ENCODE data around the gene NADK.

Gene NADK, protein sequence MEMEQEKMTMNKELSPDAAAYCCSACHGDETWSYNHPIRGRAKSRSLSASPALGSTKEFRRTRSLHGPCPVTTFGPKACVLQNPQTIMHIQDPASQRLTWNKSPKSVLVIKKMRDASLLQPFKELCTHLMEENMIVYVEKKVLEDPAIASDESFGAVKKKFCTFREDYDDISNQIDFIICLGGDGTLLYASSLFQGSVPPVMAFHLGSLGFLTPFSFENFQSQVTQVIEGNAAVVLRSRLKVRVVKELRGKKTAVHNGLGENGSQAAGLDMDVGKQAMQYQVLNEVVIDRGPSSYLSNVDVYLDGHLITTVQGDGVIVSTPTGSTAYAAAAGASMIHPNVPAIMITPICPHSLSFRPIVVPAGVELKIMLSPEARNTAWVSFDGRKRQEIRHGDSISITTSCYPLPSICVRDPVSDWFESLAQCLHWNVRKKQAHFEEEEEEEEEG

DNA sequence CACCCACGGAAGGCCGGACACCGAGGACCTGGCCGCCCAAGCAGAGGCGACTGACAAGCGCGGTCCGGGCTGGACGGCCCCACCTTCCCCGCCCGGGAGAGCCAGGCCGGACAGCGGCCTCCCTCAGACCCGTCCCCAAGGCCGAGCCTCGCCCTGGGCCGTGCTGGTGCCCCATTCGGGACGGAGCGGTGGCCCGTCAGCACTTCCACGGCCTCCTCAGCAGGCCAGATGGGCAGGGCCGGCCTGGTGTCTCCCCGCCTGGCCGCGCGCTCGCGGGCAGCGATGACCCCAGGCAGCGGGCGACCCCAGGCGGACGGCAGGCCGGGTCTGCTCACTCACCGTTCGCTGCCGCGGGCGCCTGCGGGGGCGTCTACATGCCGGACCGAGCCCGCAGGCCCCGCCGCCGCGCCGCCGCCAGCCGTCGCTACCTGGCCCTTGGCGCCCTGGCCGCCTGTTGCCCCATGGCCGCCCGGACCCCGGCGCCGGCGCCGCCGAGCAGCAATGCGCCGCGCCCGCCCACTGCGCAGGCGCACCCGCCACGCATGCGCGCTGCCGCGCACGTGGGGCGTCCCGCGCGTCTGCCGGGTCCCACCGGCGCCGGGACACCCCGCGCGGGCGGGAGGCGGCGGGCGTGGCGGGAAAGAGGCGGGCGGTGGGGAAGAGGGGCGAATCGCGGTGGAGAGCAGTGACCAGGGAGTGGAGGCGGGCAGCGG is at the start of gene NADK:
Gene NADK, minus strand, starts transcription at position 521 of the 713 bp plus-strand sequence. CDS start 13,064 bp downstream, outside the sequence.
- in situ Hi-C loops (cut with HindIII; ENCODE audit: low sequenced_read_pairs): no loop called here
- TF ChIP-seq, protein P1, sequence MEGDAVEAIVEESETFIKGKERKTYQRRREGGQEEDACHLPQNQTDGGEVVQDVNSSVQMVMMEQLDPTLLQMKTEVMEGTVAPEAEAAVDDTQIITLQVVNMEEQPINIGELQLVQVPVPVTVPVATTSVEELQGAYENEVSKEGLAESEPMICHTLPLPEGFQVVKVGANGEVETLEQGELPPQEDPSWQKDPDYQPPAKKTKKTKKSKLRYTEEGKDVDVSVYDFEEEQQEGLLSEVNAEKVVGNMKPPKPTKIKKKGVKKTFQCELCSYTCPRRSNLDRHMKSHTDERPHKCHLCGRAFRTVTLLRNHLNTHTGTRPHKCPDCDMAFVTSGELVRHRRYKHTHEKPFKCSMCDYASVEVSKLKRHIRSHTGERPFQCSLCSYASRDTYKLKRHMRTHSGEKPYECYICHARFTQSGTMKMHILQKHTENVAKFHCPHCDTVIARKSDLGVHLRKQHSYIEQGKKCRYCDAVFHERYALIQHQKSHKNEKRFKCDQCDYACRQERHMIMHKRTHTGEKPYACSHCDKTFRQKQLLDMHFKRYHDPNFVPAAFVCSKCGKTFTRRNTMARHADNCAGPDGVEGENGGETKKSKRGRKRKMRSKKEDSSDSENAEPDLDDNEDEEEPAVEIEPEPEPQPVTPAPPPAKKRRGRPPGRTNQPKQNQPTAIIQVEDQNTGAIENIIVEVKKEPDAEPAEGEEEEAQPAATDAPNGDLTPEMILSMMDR (IDR thresholded peaks at IDR 0.05; ENCODE audit: low read depth, low read length, missing control alignments): no peak
- peak within 1 kb of the TSS; percentile 53 for H3K4me3 ChIP-seq (ENCODE audit: low read depth, low read length)
- no peak for DNase-seq (ENCODE audit: low read depth)

- in situ Hi-C loops (cut with HindIII; ENCODE audit: low sequenced_read_pairs): no loop called here
- DNase-seq (ENCODE audit: low read depth): no peak
- no peak overlapping the region for H3K4me3 ChIP-seq (ENCODE audit: low read depth, low read length)
- TF ChIP-seq, protein P1 (IDR thresholded peaks at IDR 0.05; ENCODE audit: low read depth, low read length, missing control alignments): no peak
Observed at GRCh38 chr1:1827089-1827848, 49.0 kb upstream of the NADK start.

DNA sequence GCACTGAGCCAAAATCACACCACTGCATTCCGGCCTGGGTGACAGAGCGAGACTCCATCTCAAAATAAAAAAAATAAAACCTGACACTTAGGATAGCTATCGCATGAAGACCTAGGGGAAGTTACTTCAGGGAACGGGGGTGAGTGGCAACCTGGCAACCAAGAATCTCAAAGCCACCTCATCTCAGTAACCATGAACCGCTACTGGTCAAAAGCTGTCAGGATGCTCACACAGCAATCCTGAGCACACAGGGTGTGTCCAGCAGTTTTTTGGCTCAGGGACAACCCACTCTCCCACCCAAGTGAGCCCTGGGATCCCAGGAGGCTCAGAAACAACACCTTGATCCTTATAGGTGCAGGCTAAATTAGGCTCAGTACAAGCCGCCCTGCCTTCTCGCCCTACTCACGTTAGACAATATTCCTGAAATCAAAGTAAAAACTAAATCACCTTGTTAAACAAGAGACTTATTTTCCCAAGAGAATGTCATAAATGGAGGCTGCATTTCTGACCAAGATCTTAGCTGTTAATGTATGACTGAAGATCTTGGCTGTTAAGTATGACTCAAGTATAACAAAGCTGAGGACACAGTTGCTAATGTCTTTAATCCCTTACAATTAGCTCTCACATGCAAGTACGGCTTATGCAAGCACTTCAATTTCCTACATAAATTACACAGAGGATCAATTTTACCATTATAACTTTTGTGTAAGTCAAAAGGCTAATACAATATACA is 48.3 kb upstream of the NADK start:
- TF ChIP-seq, protein P1 (IDR thresholded peaks at IDR 0.05; ENCODE audit: low read depth, low read length, missing control alignments): no peak
- no peak overlapping the region for H3K4me3 ChIP-seq (ENCODE audit: low read depth, low read length)
- DNase-seq (ENCODE audit: low read depth): no peak
- in situ Hi-C loops (cut with HindIII; ENCODE audit: low sequenced_read_pairs): no loop called here

DNA sequence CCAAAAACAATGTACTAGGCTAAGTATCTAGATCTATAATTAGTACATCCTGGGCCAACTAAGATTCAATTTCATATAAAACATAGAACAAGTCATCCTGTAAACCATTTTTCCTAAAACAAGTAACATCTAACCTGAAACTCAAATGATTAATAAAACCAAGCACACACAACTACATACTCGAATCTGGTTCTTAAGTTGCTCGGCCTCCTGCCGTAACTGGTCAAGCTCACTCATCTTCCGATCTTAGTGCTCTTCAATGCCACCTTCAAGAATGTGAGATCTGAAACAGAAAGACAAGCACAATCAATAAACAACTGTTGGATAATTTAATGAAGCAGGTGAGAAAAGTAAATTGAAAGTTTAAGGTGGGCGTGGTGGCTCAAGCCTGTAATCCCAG is 46.9 kb upstream of the NADK start:
- no peak overlapping the region for H3K4me3 ChIP-seq (ENCODE audit: low read depth, low read length)
- TF ChIP-seq, protein P1 (IDR thresholded peaks at IDR 0.05; ENCODE audit: low read depth, low read length, missing control alignments): no peak
- no peak for DNase-seq (ENCODE audit: low read depth)
- in situ Hi-C loops (cut with HindIII; ENCODE audit: low sequenced_read_pairs): no loop called here

DNA sequence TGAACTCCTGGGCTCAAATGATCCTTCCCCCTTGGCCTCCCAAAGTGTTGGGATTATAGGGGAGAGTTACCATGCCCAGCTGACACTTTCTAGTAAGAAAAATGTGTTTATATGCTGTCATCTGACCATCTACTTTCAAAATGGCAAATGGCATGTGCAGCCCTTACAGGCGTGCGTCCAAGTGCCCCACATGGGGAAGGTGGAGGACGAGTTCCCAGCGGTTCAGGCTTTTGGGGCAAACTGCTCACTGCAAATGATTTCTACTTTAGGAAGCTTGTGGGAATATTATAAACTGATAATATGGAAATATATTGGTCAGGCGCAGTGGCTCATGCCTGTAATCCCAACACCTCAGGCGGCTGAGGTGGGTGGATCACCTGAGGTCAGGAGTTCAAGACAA is 41.5 kb upstream of the NADK start:
- no peak overlapping the region for H3K4me3 ChIP-seq (ENCODE audit: low read depth, low read length)
- in situ Hi-C loops (cut with HindIII; ENCODE audit: low sequenced_read_pairs): loop anchor here (5.0 kb wide), 2 partner anchors 62 to 63 kb away; no protein-coding TSS in a partner anchor
- no peak for DNase-seq (ENCODE audit: low read depth)
- TF ChIP-seq, protein P1 (IDR thresholded peaks at IDR 0.05; ENCODE audit: low read depth, low read length, missing control alignments): no peak
